Transverse colon (tissue), 4 donors: ENCODE data around the gene MPO.

Source experiments
- CTCF ChIP-seq, 5 experiments: fragments of 200-600 bp in 3 of 5; fragments of 450-650 bp in 2 of 5; sonication (generic) in 3 of 5; IDR thresholded peaks; 1 replicate in 2 of 5; 2 replicates in 3 of 5; pipeline ENCODE4 v1.5.1; 2016 to 2017; ENCODE audit warnings: antibody characterized with exemption in 5 of 5, inconsistent platforms in 3 of 5, mild to moderate bottlenecking in 2 of 5, moderate library complexity in 1 of 5
- EP300 ChIP-seq: sonication (generic); formaldehyde crosslinking; IDR thresholded peaks from one replicate; pipeline ENCODE4 v1.6.1; 2017; ENCODE audit warnings: antibody characterized with exemption, low read depth
- POLR2A ChIP-seq: fragments of 450-650 bp; IDR thresholded peaks from one replicate; pipeline ENCODE4 v1.6.1; 2016; ENCODE audit warnings: antibody characterized with exemption, mild to moderate bottlenecking, moderate library complexity
- POLR2AphosphoS5 ChIP-seq, 3 donors: sonication (generic); formaldehyde crosslinking; IDR thresholded peaks; one replicate each; pipeline ENCODE4 v1.6.1; 2016; ENCODE audit warnings: antibody characterized with exemption in 3 of 3

- no peak for TF ChIP-seq POLR2A
- no peak for TF ChIP-seq CTCF (IDR thresholded peaks at IDR 0.05)
- no peak for TF ChIP-seq POLR2AphosphoS5 (IDR thresholded peaks at IDR 0.05)
- no peak for TF ChIP-seq EP300
These were observed 44.9 kb downstream of the MPO start for GRCh38 chr17:58235821-58236220.
